Kidney epithelial cell (primary cell): ENCODE measurements around the gene RERE. TPM values are rescaled to one million over a fixed set of nuclear protein-coding genes. Genes with fewer than 3 reads are reported as not detected.

Experiments used
- DNase-seq: peaks from one replicate; pipeline ENCODE4 v3.0.0-alpha.2; 2010; ENCODE audit warnings: low read depth
- H3K27me3 ChIP-seq: 2 replicates; pipeline ENCODE4 v1.6.0; 2011; ENCODE audit warnings: low read length; ENCODE audit not compliant: control insufficient read depth, insufficient read depth
- H3K36me3 ChIP-seq: 2 replicates; pipeline ENCODE4 v1.5.1; 2011; ENCODE audit warnings: low read length; ENCODE audit not compliant: control insufficient read depth, insufficient read depth
- H3K4me3 ChIP-seq: 2 replicates; pipeline ENCODE4 v1.5.1; 2011; ENCODE audit warnings: low read depth, mild to moderate bottlenecking, control low read depth, low read length
- total RNA-seq: library from RNA; depleted of rRNA; stranded (reverse); fragments of >200 nt; gene quantifications from 2 replicates; pipeline ENCODE4 v1.2.3, GENCODE V29; 2015
- TF ChIP-seq, protein P1 (sequence below): IDR thresholded peaks from 2 replicates; pipeline ENCODE4 v1.5.1; 2011; ENCODE audit warnings: mild to moderate bottlenecking, moderate library complexity, low read length, control low read depth, inconsistent platforms; ENCODE audit not compliant: insufficient read depth, poor library complexity, severe bottlenecking

Gene RERE
- total RNA-seq, 1 donor from 2014 or later = 47.5 TPM

GRCh38 chr1:8562881-8563865 is 254.3 kb downstream of the RERE start:
- Histone ChIP-seq H3K4me3 (no peak overlapping the region), H3K36me3 (no peaks in the 10 kb centered on the region), H3K27me3 (no peaks in the 10 kb centered on the region)
- no peak for DNase-seq
- TF ChIP-seq, protein P1, sequence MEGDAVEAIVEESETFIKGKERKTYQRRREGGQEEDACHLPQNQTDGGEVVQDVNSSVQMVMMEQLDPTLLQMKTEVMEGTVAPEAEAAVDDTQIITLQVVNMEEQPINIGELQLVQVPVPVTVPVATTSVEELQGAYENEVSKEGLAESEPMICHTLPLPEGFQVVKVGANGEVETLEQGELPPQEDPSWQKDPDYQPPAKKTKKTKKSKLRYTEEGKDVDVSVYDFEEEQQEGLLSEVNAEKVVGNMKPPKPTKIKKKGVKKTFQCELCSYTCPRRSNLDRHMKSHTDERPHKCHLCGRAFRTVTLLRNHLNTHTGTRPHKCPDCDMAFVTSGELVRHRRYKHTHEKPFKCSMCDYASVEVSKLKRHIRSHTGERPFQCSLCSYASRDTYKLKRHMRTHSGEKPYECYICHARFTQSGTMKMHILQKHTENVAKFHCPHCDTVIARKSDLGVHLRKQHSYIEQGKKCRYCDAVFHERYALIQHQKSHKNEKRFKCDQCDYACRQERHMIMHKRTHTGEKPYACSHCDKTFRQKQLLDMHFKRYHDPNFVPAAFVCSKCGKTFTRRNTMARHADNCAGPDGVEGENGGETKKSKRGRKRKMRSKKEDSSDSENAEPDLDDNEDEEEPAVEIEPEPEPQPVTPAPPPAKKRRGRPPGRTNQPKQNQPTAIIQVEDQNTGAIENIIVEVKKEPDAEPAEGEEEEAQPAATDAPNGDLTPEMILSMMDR = no peak

GRCh38 chr1:8562222-8562621 is 255.2 kb downstream of the RERE start:
- TF ChIP-seq, protein P1 = no peak
- no peaks in the 10 kb centered on the region for H3K27me3 ChIP-seq
- no peaks in the 10 kb centered on the region for H3K36me3 ChIP-seq
- no peak overlapping the region for H3K4me3 ChIP-seq
- DNase-seq = no peak

- DNase-seq = peak; percentile 34
- Histone ChIP-seq H3K4me3 (no peak overlapping the region), H3K27me3 (no peaks in the 10 kb centered on the region), H3K36me3 (peaks cover 1% of the 10 kb centered on the region)
- TF ChIP-seq, protein P1 = peak; percentile 75
Observed at GRCh38 chr1:8560611-8561544, 256.6 kb downstream of the RERE start.

GRCh38 chr1:8560035-8560434 is 257.4 kb downstream of the RERE start:
- Histone ChIP-seq H3K4me3 (no peak overlapping the region), H3K27me3 (no peaks in the 10 kb centered on the region), H3K36me3 (peaks cover 1% of the 10 kb centered on the region)
- no peak for DNase-seq
- TF ChIP-seq, protein P1 = no peak

DNA sequence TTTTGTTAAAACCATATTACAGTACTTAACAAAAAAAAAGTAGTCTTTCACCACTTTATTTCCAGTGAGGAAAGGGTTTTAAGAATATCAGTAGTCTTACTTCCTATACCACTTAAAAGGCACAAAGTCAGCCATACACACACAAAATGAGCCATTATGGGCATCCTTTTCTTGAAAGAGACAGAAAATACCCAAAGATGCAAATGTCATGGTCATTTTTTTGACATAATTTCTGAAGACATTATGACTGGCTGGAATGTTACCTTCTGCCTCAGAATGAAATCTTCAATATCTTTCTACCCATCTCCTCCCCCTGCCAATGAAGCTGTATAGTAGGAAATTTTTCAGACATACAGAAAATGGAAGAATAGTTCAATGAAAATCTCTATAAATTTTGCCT is 261.9 kb downstream of the RERE start:
- no peak for DNase-seq
- TF ChIP-seq, protein P1 = no peak
- peaks cover 1% of the 10 kb centered on the region for H3K36me3 ChIP-seq
- no peaks in the 10 kb centered on the region for H3K27me3 ChIP-seq
- H3K4me3 ChIP-seq = no peak overlapping the region
